K562 (cell line): ENCODE data around the gene UBE2R2. TPM values are rescaled to one million over a fixed set of nuclear protein-coding genes. Genes with fewer than 3 reads are reported as not detected.
A peak's percentile ranks its signal among the peaks of the same experiment; 100 is the strongest.

Source experiments
- ATAC-seq: fragments of 200-7000 bp; cut with Tn5 transposase; 3 replicates; pipeline ENCODE4 v1.9.1; 2020; ENCODE audit warnings: moderate library complexity
- BruUV-seq: library from RNA; stranded (reverse); fragments of 400-500 nt; replicated peaks from 2 replicates; lab custom pipeline; 2021; lab: Mats Ljungman, UMichigan
- CTCF ChIA-PET: fragments of 300-600 bp; formaldehyde crosslinking; extraction: SDS; loops from one replicate; lab custom pipeline; 2021; ENCODE audit warnings: low intra/inter-chr PET ratio; lab: Yijun Ruan, JAX
- POLR2A ChIA-PET: fragments of 300-600, 350-650 bp; sonication (Branson Sonifier 250); formaldehyde crosslinking; extraction: SDS; loops from one replicate; lab custom pipeline; 2021; ENCODE audit warnings: antibody characterized with exemption, inconsistent platforms; lab: Yijun Ruan, JAX
- DNase-seq, 4 experiments: peaks; one replicate each; pipeline versions ENCODE4 v3.0.0 to v3.0.0-alpha.2; 2011 to 2018; ENCODE audit warnings: low spot score in 3 of 4, mixed read lengths in 3 of 4; ENCODE audit errors: extremely low read depth in 1 of 4
- FAIRE-seq: peaks from 2 replicates; lab custom pipeline; 2011; peaks lifted over from hg19 to GRCh38; lab: Jason Lieb, UNC
- H2AFZ ChIP-seq: 2 replicates; pipeline ENCODE4 v1.6.0; 2011; ENCODE audit warnings: low read depth, low read length, control low read depth, inconsistent platforms
- H3K27ac ChIP-seq: fragments of 200-600 bp; 3 replicates; pipeline ENCODE4 v1.8.0; 2011; ENCODE audit warnings: low read depth, mild to moderate bottlenecking, control low read depth, inconsistent platforms, low read length, moderate library complexity, mixed read lengths; ENCODE audit errors: extremely low read depth
- H3K27me3 ChIP-seq, 2 experiments: fragments of 300-600 bp in 1 of 2; 2 replicates in 1 of 2; 3 replicates in 1 of 2; pipeline versions ENCODE4 v1.6.0 to v1.8.0; 2011; ENCODE audit warnings: inconsistent platforms in 2 of 2, low read length in 2 of 2, mild to moderate bottlenecking in 1 of 2, mixed read lengths in 1 of 2, moderate library complexity in 1 of 2; ENCODE audit not compliant: control insufficient read depth in 2 of 2, insufficient read depth in 2 of 2
- H3K36me3 ChIP-seq: fragments of 300-600 bp; 3 replicates; pipeline ENCODE4 v1.8.0; 2011; ENCODE audit warnings: mild to moderate bottlenecking, low read length, inconsistent platforms; ENCODE audit not compliant: control insufficient read depth, insufficient read depth
- H3K4me1 ChIP-seq, 2 experiments: fragments of 200-600 bp in 1 of 2; replicated peaks in 1 of 2; 2 replicates in 1 of 2; 3 replicates in 1 of 2; pipeline versions ENCODE4 v1.5.1 to v1.8.0; 2011; ENCODE audit warnings: inconsistent platforms in 2 of 2, low read length in 2 of 2, mild to moderate bottlenecking in 1 of 2, mixed read lengths in 1 of 2, moderate library complexity in 1 of 2; ENCODE audit not compliant: control insufficient read depth in 2 of 2, insufficient read depth in 2 of 2
- H3K4me2 ChIP-seq: 2 replicates; pipeline ENCODE4 v1.6.1; 2011; ENCODE audit warnings: low read length, control low read depth, inconsistent platforms, mixed read lengths; ENCODE audit not compliant: insufficient read depth
- H3K4me3 ChIP-seq: fragments of 200-600 bp; sonication (generic), shearing (Covaris generic); 2 replicates; pipeline ENCODE4 v1.5.1; 2016; ENCODE audit warnings: control low read depth, inconsistent platforms
- H3K79me2 ChIP-seq: fragments of 200-600 bp; 3 replicates; pipeline ENCODE4 v1.8.0; 2011; ENCODE audit warnings: low read length, inconsistent platforms; ENCODE audit not compliant: control insufficient read depth, insufficient read depth
- H3K9ac ChIP-seq, 2 experiments: 2 replicates each; pipeline versions ENCODE4 v1.6.0 to v1.6.1; 2011; ENCODE audit warnings: low read depth in 2 of 2, low read length in 2 of 2, control low read depth in 1 of 2, inconsistent platforms in 1 of 2, mild to moderate bottlenecking in 1 of 2, mixed read lengths in 1 of 2; ENCODE audit not compliant: insufficient read depth in 1 of 2
- H3K9me1 ChIP-seq: one replicate; pipeline ENCODE4 v1.6.0; 2011; ENCODE audit warnings: inconsistent platforms, mild to moderate bottlenecking, low read length, moderate library complexity; ENCODE audit not compliant: control insufficient read depth, insufficient read depth
- H3K9me3 ChIP-seq: replicated peaks from 2 replicates; pipeline ENCODE4 v1.5.1; 2011; ENCODE audit warnings: low read depth, low read length, inconsistent platforms; ENCODE audit not compliant: control insufficient read depth, insufficient read depth
- H4K20me1 ChIP-seq: replicated peaks from 2 replicates; pipeline ENCODE4 v1.6.1; 2011; ENCODE audit warnings: low read length, inconsistent platforms, mixed read lengths; ENCODE audit not compliant: control insufficient read depth, insufficient read depth
- EZH2 ChIP-seq: IDR thresholded peaks from 2 replicates; pipeline ENCODE4 v1.6.1; 2012; ENCODE audit warnings: low read depth, mild to moderate bottlenecking, inconsistent platforms, low read length, borderline replicate concordance
- POLR2A ChIP-seq: fragments of 450-650 bp; conservative IDR thresholded peaks from 2 replicates; pipeline ENCODE4 v1.6.1; 2016
- POLR2AphosphoS5 ChIP-seq: IDR thresholded peaks from 2 replicates; pipeline ENCODE4 v1.6.1; 2011; ENCODE audit warnings: mild to moderate bottlenecking, low read depth, low read length, moderate library complexity; ENCODE audit not compliant: control insufficient read depth, insufficient read depth
- POLR2G ChIP-seq: fragments of 200-400 bp; formaldehyde crosslinking; IDR thresholded peaks from 2 replicates; pipeline ENCODE4 v1.6.1; 2017; ENCODE audit warnings: low read depth, mild to moderate bottlenecking, antibody characterized with exemption, low read length, moderate library complexity
- ZNF830 ChIP-seq: fragments of 250-450 bp; sonication (Bioruptor Pico); IDR thresholded peaks from 2 replicates; pipeline ENCODE4 v1.5.0; 2021; ENCODE audit warnings: mild to moderate bottlenecking
- WGBS: fragments of 100-300 bp; shearing (Covaris generic); methylation state at CpG from one replicate; pipeline ENCODE4 v1.1.6; 2016; ENCODE audit warnings: low coverage, mixed read lengths; ENCODE audit not compliant: insufficient coverage; ENCODE audit errors: missing lambda C conversion rate; 5-methylcytosine and 5-hydroxymethylcytosine counted together
- in situ Hi-C: fragments of 300-500 bp; cut with MboI; formaldehyde crosslinking; loops from 4 replicates; pipeline ENCODE4 v1.15.0; 2018; ENCODE audit warnings: inconsistent platforms, mixed read lengths
- intact Hi-C: fragments of 100-400 bp; cut with micrococcal nuclease; formaldehyde crosslinking; loops from 2 replicates; pipeline ENCODE4 v1.14.2; 2022
- polyA plus RNA-seq, 8 experiments: library from polyadenylated mRNA; depleted of rRNA in 4 of 8; stranded (reverse) in 5 of 8; unstranded in 3 of 8; fragments of >200 nt; fragmentation: Nextera tagmentation in 2 of 8; fragmentation: Illumina TruSeq in 1 of 8; extraction: Ambion mirVana in 2 of 8; extraction: Trizol in 1 of 8; gene quantifications; 2 replicates each; pipeline versions ENCODE4 v1.2.1 to v1.2.3, GENCODE V29; 2011 to 2014; ENCODE audit warnings: inconsistent platforms in 1 of 8, missing spikeins in 1 of 8
- total RNA-seq, 7 experiments: library from RNA; depleted of rRNA in 6 of 7; stranded (reverse); fragments of >200 nt in 6 of 7; fragmentation: Illumina TruSeq in 2 of 7; extraction: Trizol in 2 of 7; gene quantifications; 2 replicates each; pipeline versions ENCODE4 v1.2.1 to v1.2.3, GENCODE V29; 2011 to 2021; ENCODE audit warnings: low replicate concordance in 1 of 7

Gene UBE2R2
- total and polyA plus RNA-seq, 9 of the 15 experiments (the other 6 are each of a cell fraction or from before 2014, with no cell fraction given): 7.8 to 26.2 (median 11.8) TPM

DNA sequence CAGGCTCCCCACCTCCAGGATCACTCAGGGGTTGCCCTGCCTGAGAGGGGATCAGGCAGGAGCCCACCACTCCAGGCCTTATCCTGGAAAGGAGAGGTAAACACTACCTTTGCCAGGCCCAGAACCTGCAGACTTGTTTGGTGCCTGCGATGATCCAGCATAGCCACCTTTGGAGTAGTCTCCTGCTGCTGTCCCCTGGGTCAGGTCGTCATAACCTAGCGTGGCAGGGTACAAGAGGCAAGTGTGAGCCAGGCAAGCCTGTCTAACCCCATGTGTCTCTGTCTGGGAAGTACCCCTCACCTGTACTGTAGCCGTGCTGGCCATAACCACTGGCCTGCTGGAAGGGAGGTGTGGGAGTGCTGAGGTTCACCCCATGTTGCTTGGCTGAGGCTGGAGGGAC lies 106.1 kb downstream of the UBE2R2 start:
- H3K4me3 ChIP-seq: no peak overlapping the region
- H3K9me3 ChIP-seq: no peaks in the 10 kb centered on the region
- no peak overlapping the region for H2AFZ ChIP-seq
- no peaks in the 10 kb centered on the region for H3K4me1 ChIP-seq
- no peak overlapping the region for H3K9ac ChIP-seq
- FAIRE-seq: no peak
- WGBS: 92% methylated on average over 4 of the region's 4 CpGs
- ATAC-seq: no peak
- CTCF ChIA-PET: no interaction called here
- TF ChIP-seq POLR2AphosphoS5 (peak; percentile 6; the same call in 1 of the 2 replicates), POLR2A (0 out of 2 replicates have a peak, but pooled peaks have one; percentile 19), ZNF830 (no peak)
- TF ChIP-seq, all 486 proteins: peak for 2
- Histone ChIP-seq H3K4me2 (no peak overlapping the region), H3K36me3 (peaks cover 100% of the 10 kb centered on the region), H4K20me1 (no peaks in the 10 kb centered on the region), H3K9me1 (no peaks in the 10 kb centered on the region), H3K27ac (no peak overlapping the region), H3K27me3 (no peaks in the 10 kb centered on the region), H3K79me2 (no peaks in the 10 kb centered on the region)
- BruUV-seq: no TSS peak
- no peak for DNase-seq
- in situ Hi-C loops: no loop called here
- intact Hi-C loops: loop anchor here (10.0 kb wide), 2 partner anchors 152 to 188 kb away; no protein-coding TSS in a partner anchor
- POLR2A ChIA-PET: no interaction called here

DNA sequence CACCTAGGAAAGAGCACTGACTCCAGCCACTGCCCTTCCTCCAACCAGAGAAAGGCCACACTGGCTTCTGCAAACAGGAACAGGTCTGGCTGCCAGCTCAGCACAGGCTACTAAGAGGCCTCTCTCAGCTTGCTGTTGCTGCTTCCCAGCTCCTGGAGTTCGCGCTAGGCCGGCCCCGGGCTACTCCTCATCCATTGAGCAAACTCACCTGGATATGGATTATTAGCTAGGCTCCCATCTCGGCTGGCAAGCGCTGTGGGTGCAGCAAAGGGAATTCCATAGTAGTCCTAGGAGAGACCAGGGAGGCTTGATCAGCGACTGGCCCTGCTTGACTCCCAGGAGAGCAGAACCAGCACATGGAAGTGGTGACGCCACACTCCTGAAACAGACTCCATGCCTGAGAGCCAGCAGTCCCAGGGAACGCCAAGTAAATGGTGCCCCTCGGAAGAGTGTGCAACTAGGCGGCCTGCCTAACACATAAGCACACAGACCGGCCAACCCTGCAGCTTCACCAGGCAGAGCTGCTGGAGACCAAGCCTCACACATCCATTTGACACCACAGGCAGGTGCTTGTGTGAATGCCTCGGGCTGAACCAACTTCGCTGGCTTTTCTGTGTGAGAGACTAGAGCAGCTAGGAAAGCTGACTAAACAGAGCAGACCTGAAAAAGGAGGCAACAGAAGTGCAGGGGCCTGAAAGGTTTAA lies 107.2 kb downstream of the UBE2R2 start:
- Histone ChIP-seq H3K27ac (no peak overlapping the region), H3K4me1 (no peaks in the 10 kb centered on the region), H2AFZ (no peak overlapping the region), H3K4me2 (no peak overlapping the region), H3K36me3 (peaks cover 100% of the 10 kb centered on the region), H3K79me2 (no peaks in the 10 kb centered on the region), H3K27me3 (no peaks in the 10 kb centered on the region), H3K4me3 (no peak overlapping the region), H3K9me3 (no peaks in the 10 kb centered on the region), H4K20me1 (no peaks in the 10 kb centered on the region), H3K9ac (no peak overlapping the region), H3K9me1 (no peaks in the 10 kb centered on the region)
- in situ Hi-C loops (no loop called here), intact Hi-C loops (loop anchor here (10.0 kb wide), 2 partner anchors 151 to 189 kb away; no protein-coding TSS in a partner anchor)
- CTCF ChIA-PET: no interaction called here
- DNase-seq (no peak), FAIRE-seq (no peak), ATAC-seq (no peak)
- no TSS peak for BruUV-seq
- TF ChIP-seq EZH2 (no peak), POLR2G (0 out of 2 replicates have a peak, but pooled peaks have one; percentile 15)
- POLR2A ChIA-PET: interaction anchor here (0.7 to 1.5 kb wide), 7 partner anchors 10 to 113 kb away, joined by 3 to 5 read pairs (median 3); no protein-coding TSS in a partner anchor
- WGBS: 98% methylated on average over 10 of the region's 14 CpGs
